HUDEP-2 (cell line): Measurements from ENCODE around the gene MGAM2.

ENCODE experiments used
- DNase-seq, 76 experiments: peaks; one replicate each; lab custom pipeline; 2025; ENCODE audit not compliant: unreplicated experiment in 76 of 76; lab: John Stamatoyannopoulos, UW

The MGAM2 gene

GRCh38 chr7:142114207-142114606 lies 2.7 kb downstream of the MGAM2 start:
- DNase-seq: no peak

DNA sequence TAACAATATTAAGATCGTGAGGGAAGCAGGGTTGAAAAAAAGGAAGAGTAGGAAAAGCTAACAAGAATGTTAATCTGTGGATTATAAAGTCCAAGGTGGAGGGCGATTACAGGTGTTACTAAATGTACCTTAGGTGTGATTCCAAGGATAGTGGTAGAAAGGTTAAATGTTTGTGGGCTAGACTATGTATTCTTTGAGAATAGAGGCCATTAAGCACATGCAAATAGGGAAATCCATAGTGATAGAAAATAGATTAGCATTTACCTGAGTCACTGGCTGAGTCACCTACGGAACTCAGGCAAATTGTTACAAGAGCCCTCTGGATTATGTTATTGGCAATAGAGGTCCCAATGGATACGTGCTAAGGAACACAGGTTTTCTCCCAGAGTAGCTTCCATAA lies 9.0 kb downstream of the MGAM2 start:
- DNase-seq: no peak

GRCh38 chr7:142123184-142123583 lies 11.7 kb downstream of the MGAM2 start:
- no peak for DNase-seq

DNA sequence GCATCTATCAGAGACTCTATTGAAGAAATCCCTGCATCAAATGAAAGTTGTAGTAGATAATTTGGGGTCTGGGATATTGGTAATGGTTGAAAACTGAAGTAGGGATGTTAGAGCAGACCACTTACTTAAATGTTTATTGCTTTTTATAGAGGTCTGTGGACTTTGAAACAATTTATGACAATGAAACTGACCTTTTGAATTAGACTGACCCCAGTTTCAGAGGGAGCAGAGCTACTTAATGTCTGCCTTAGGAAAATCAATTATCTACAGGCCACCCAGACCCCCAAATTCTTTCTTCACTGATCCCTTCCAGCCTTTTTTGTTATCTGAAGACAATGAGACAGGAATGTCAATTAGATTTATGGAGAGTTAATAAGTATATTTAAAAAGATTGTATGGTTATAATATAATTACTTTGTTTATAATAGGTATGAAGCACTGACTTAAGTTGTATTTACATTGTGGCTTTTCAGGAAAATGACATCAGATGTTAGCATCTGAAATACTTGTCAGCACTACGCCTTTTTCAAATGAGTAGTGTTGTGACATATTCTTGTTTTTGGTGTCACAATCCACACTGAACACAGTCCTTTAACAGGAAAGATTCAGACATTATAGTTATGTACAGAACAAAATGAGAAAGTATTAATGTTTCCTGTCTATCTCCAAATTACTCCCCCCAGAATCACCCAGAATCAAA lies 13.9 kb downstream of the MGAM2 start:
- DNase-seq: no peak

DNA sequence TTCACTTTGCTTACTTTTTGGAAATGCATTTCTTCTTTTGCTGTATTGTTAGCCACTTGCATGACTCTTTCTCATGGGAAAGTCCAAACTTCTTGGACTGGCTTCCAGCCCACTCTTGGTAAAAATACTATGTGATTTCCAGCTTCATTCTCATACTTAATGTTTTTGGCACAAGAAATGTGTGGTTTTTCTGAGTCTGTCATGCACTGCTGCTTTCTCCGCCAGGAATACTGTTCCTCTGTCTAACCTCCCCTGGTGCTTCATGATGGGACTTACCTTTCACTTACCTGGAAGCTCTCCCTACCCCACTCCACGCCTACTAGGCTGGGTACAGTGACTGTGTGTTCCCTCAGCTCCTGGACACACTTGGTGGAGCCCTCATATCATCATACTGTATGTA lies 18.7 kb downstream of the MGAM2 start:
- no peak for DNase-seq

DNA sequence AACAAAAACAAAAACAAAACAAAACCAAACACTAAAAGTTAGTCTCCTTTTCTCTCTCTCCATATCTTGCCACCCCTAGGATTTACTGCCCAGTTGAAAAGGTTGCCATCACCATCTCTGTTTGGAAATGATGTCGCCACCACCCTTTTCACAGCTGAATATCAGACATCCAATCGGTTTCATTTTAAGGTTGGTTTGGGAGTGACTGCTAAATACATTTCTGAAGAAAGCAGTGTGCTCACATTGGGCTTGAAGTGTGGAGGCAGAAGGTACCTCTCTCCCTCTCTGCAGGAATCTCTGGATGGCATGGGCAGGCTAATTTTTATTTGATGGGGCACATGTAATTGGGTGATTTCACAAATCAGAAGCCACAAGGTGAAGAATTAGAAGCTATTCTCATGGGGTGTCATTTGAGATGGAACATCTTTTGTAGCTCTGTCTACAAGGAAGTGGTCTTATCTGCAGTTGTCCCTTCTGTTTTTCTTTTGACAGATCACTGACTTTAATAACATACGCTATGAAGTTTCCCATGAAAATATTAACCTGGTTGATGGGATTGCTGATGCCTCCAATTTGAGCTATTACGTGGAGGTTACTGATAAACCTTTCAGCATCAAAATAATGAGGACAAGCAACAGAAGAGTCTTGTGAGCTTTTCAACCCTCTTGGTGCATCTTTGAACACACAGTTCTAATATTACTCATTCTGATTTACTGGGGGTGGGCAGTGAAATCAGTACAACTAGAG lies 20.1 kb downstream of the MGAM2 start:
- no peak for DNase-seq

GRCh38 chr7:142133731-142134148 lies 22.2 kb downstream of the MGAM2 start:
- DNase-seq: no peak

GRCh38 chr7:142134909-142135308 lies 23.4 kb downstream of the MGAM2 start:
- DNase-seq: no peak

GRCh38 chr7:142138996-142139395 lies 27.5 kb downstream of the MGAM2 start:
- DNase-seq: no peak

- DNase-seq: no peak
These were observed 28.3 kb downstream of the MGAM2 start for GRCh38 chr7:142139597-142140400.

GRCh38 chr7:142140401-142140959 lies 29.0 kb downstream of the MGAM2 start:
- no peak for DNase-seq

- DNase-seq: no peak
These were observed 31.2 kb downstream of the MGAM2 start for GRCh38 chr7:142142702-142143101.

- no peak for DNase-seq
These were observed 34.6 kb downstream of the MGAM2 start for GRCh38 chr7:142146124-142146523.

GRCh38 chr7:142150356-142150755 lies 38.8 kb downstream of the MGAM2 start:
- no peak for DNase-seq

- no peak for DNase-seq
These were observed 39.4 kb downstream of the MGAM2 start for GRCh38 chr7:142150869-142151268.

- no peak for DNase-seq
These were observed 40.6 kb downstream of the MGAM2 start for GRCh38 chr7:142152076-142152475.

- DNase-seq: peak in 1 of 76 experiments; percentile 7
These were observed 41.9 kb downstream of the MGAM2 start for GRCh38 chr7:142153400-142153799.

GRCh38 chr7:142158736-142159496 lies 47.4 kb downstream of the MGAM2 start:
- no peak for DNase-seq

GRCh38 chr7:142161921-142162320 lies 50.4 kb downstream of the MGAM2 start:
- DNase-seq: no peak

DNA sequence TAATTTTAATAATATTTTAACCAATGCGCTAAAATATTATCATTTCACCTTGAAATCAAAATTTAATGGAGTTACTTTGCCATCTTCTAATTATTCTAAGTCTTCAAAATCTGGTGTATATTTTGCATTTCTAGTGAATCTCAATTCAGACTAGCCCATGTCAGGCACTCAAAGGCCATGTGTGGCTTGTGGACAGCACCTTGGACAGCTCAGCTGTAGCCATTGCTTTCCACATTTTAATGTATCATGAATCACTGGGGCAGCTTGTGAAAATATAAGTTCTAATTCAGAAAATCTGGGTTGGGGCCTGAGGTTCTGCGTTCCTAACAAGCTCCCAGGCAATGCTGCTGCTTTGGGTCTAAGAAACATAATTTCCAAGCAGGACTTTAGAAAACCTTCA lies 57.2 kb downstream of the MGAM2 start:
- DNase-seq: no peak
